ENCODE measurements around the gene CPA5.

The CPA5 gene

GRCh38 chr7:130338233-130338632 is 6.4 kb upstream of the CPA5 start:
- TF ChIP-seq, protein P1, sequence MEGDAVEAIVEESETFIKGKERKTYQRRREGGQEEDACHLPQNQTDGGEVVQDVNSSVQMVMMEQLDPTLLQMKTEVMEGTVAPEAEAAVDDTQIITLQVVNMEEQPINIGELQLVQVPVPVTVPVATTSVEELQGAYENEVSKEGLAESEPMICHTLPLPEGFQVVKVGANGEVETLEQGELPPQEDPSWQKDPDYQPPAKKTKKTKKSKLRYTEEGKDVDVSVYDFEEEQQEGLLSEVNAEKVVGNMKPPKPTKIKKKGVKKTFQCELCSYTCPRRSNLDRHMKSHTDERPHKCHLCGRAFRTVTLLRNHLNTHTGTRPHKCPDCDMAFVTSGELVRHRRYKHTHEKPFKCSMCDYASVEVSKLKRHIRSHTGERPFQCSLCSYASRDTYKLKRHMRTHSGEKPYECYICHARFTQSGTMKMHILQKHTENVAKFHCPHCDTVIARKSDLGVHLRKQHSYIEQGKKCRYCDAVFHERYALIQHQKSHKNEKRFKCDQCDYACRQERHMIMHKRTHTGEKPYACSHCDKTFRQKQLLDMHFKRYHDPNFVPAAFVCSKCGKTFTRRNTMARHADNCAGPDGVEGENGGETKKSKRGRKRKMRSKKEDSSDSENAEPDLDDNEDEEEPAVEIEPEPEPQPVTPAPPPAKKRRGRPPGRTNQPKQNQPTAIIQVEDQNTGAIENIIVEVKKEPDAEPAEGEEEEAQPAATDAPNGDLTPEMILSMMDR (IDR thresholded peaks at IDR 0.05; ENCODE audit: extremely low read depth, insufficient read depth, missing control alignments), result no peak
- in situ Hi-C loops (cut with MboI; ENCODE audit: low pct_unique_long_range_greater_than_20kb, low sequenced_read_pairs, unreplicated experiment), result no loop called here
- no peak for DNase-seq (ENCODE audit: low spot score)

GRCh38 chr7:130341882-130342281 is 2.7 kb upstream of the CPA5 start:
- no peak for DNase-seq (ENCODE audit: low spot score)
- TF ChIP-seq, protein P1 (IDR thresholded peaks at IDR 0.05; ENCODE audit: extremely low read depth, insufficient read depth, missing control alignments), result no peak
- in situ Hi-C loops (cut with MboI; ENCODE audit: low pct_unique_long_range_greater_than_20kb, low sequenced_read_pairs, unreplicated experiment), result no loop called here

- TF ChIP-seq, protein P1 (IDR thresholded peaks at IDR 0.05; ENCODE audit: extremely low read depth, insufficient read depth, missing control alignments), result no peak
- no peak for DNase-seq (ENCODE audit: low spot score)
- in situ Hi-C loops (cut with MboI; ENCODE audit: low pct_unique_long_range_greater_than_20kb, low sequenced_read_pairs, unreplicated experiment), result no loop called here
These were observed 1.8 kb upstream of the CPA5 start for GRCh38 chr7:130342701-130343380.

GRCh38 chr7:130345136-130345535 is 520 bp downstream of the CPA5 start:
- in situ Hi-C loops (cut with MboI; ENCODE audit: low pct_unique_long_range_greater_than_20kb, low sequenced_read_pairs, unreplicated experiment), result no loop called here
- DNase-seq (ENCODE audit: low spot score), result no peak
- TF ChIP-seq, protein P1 (IDR thresholded peaks at IDR 0.05; ENCODE audit: extremely low read depth, insufficient read depth, missing control alignments), result no peak

DNA sequence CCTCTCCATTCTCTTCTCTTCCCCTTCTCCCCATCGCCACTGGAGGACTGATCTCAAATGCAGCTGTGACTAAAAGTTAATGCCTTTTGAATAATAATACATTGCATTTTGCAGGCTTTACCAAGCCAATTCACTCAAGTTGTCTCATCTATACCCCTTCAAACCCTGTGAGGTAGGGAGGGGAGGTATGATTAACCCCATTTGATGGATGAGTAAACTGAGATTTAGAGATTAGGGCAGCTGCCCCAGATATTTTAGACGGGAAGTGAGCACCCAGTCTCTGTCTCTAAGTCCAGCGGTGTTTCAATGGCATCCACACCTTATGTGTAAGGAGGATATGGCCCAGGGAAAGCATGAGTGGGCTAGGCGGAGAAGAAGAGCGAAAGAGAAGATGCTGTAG is 1.1 kb downstream of the CPA5 start:
- in situ Hi-C loops (cut with MboI; ENCODE audit: low pct_unique_long_range_greater_than_20kb, low sequenced_read_pairs, unreplicated experiment), result no loop called here

GRCh38 chr7:130346177-130346905 is 1.7 kb downstream of the CPA5 start:
- in situ Hi-C loops (cut with MboI; ENCODE audit: low pct_unique_long_range_greater_than_20kb, low sequenced_read_pairs, unreplicated experiment), result no loop called here
- TF ChIP-seq, protein P1 (IDR thresholded peaks at IDR 0.05; ENCODE audit: extremely low read depth, insufficient read depth, missing control alignments), result no peak
- no peak for DNase-seq (ENCODE audit: low spot score)

More for the DNA sequence above, 1.1 kb downstream of the CPA5 start:
- TF ChIP-seq, protein P1 (IDR thresholded peaks at IDR 0.05; ENCODE audit: extremely low read depth, insufficient read depth, missing control alignments), result no peak
- DNase-seq (ENCODE audit: low spot score), result no peak

Data from GM13977 (cell line).